SK-N-SH (cell line): ENCODE data around the gene MAGI2. TPM values are rescaled to one million over a fixed set of nuclear protein-coding genes. Genes with fewer than 3 reads are reported as not detected.

Experiments
- CTCF ChIA-PET: fragments of 300-600, 350-600 bp; formaldehyde crosslinking; extraction: SDS; loops from one replicate; lab custom pipeline; 2021; lab: Yijun Ruan, JAX
- POLR2A ChIA-PET: fragments of 350-600 bp; sonication (Branson Sonifier 250); formaldehyde crosslinking; extraction: SDS; loops from one replicate; lab custom pipeline; 2020; ENCODE audit warnings: antibody characterized with exemption, inconsistent platforms; lab: Yijun Ruan, JAX
- DNase-seq: peaks from one replicate; pipeline ENCODE4 v3.0.0; 2012
- H2AFZ ChIP-seq: fragments of 200-600 bp; sonication (generic); 2 replicates; pipeline ENCODE4 v1.8.1; 2016; ENCODE audit warnings: antibody characterized with exemption, mild to moderate bottlenecking, low read depth
- H3F3A ChIP-seq: fragments of 200-600 bp; sonication (generic); replicated peaks from 2 replicates; pipeline ENCODE3; 2016; ENCODE audit warnings: antibody characterized with exemption, mild to moderate bottlenecking; ENCODE audit not compliant: insufficient read depth
- H3K27ac ChIP-seq, 2 experiments: fragments of 200-500 bp in 1 of 2; fragments of 200-600 bp in 1 of 2; sonication (Bioruptor generic) in 1 of 2; sonication (generic), shearing (Covaris generic) in 1 of 2; 2 replicates each; pipeline versions ENCODE4 v1.5.1 to v1.6.1; 2014 to 2016; ENCODE audit warnings: low read depth in 2 of 2, inconsistent platforms in 1 of 2, low read length in 1 of 2, mild to moderate bottlenecking in 1 of 2, mixed read lengths in 1 of 2
- H3K27me3 ChIP-seq: fragments of 200-600 bp; sonication (generic), shearing (Covaris generic); 2 replicates; pipeline ENCODE4 v1.6.1; 2016; ENCODE audit warnings: mixed run types; ENCODE audit not compliant: insufficient read depth
- H3K36me3 ChIP-seq, 2 experiments: fragments of 200-500 bp in 1 of 2; fragments of 200-600 bp in 1 of 2; sonication (Bioruptor generic) in 1 of 2; sonication (generic) in 1 of 2; replicated peaks in 1 of 2; 2 replicates each; pipeline versions ENCODE3 to v1.5.1; 2014 to 2016; ENCODE audit warnings: low read length in 1 of 2, mild to moderate bottlenecking in 1 of 2; ENCODE audit not compliant: insufficient read depth in 2 of 2, control insufficient read depth in 1 of 2
- H3K4me1 ChIP-seq, 2 experiments: fragments of 200-500 bp in 1 of 2; fragments of 200-600 bp in 1 of 2; sonication (Bioruptor generic) in 1 of 2; sonication (generic), shearing (Covaris generic) in 1 of 2; 2 replicates each; pipeline versions ENCODE4 v1.5.1 to v1.6.1; 2014 to 2016; ENCODE audit warnings: low read depth in 1 of 2, low read length in 1 of 2, mixed run types in 1 of 2; ENCODE audit not compliant: insufficient read depth in 2 of 2, control insufficient read depth in 1 of 2
- H3K4me2 ChIP-seq: fragments of 200-600 bp; sonication (generic), shearing (Covaris generic); 2 replicates; pipeline ENCODE4 v1.6.1; 2017; ENCODE audit warnings: mixed run types
- H3K4me3 ChIP-seq, 2 experiments: fragments of 200-500 bp in 1 of 2; fragments of 200-600 bp in 1 of 2; sonication (Bioruptor generic) in 1 of 2; sonication (generic), shearing (Covaris generic) in 1 of 2; 2 replicates each; pipeline versions ENCODE4 v1.5.1 to v1.8.1; 2014 to 2016; ENCODE audit warnings: low read depth in 2 of 2, inconsistent platforms in 1 of 2, low read length in 1 of 2, mild to moderate bottlenecking in 1 of 2, mixed read lengths in 1 of 2, moderate library complexity in 1 of 2
- H3K79me2 ChIP-seq: fragments of 200-600 bp; sonication (generic); 2 replicates; pipeline ENCODE4 v1.8.1; 2017; ENCODE audit warnings: mild to moderate bottlenecking; ENCODE audit not compliant: insufficient read depth
- H3K9ac ChIP-seq: fragments of 200-600 bp; sonication (generic); 2 replicates; pipeline ENCODE4 v1.6.1; 2017; ENCODE audit warnings: mixed run types
- H3K9me2 ChIP-seq: fragments of 200-600 bp; sonication (generic); 2 replicates; pipeline ENCODE4 v1.6.1; 2017; ENCODE audit warnings: mixed run types
- H3K9me3 ChIP-seq: fragments of 200-600 bp; sonication (generic); 2 replicates; pipeline ENCODE4 v1.6.1; 2017; ENCODE audit warnings: mixed run types, mild to moderate bottlenecking, moderate library complexity
- H4K20me1 ChIP-seq: fragments of 200-600 bp; sonication (generic); 2 replicates; pipeline ENCODE4 v1.6.1; 2017; ENCODE audit warnings: mild to moderate bottlenecking, mixed run types; ENCODE audit not compliant: insufficient read depth
- CTCF ChIP-seq: fragments of 200-600 bp; sonication (generic); IDR thresholded peaks from 2 replicates; pipeline ENCODE4 v1.6.1; 2017; ENCODE audit warnings: antibody characterized with exemption, mild to moderate bottlenecking, moderate library complexity
- FOXM1 ChIP-seq: IDR thresholded peaks from 2 replicates; pipeline ENCODE4 v1.4.0; 2012; ENCODE audit warnings: low read depth, mild to moderate bottlenecking
- GATA2 ChIP-seq: sonication (generic); formaldehyde crosslinking; IDR thresholded peaks from 2 replicates; pipeline ENCODE4 v1.5.0; 2020; ENCODE audit warnings: mild to moderate bottlenecking, missing genetic modification reagents
- JUND ChIP-seq: IDR thresholded peaks from 2 replicates; pipeline ENCODE4 v1.4.0; 2012
- MXI1 ChIP-seq: IDR thresholded peaks from 2 replicates; pipeline ENCODE4 v1.6.1; 2012; ENCODE audit warnings: mild to moderate bottlenecking, low read depth, low read length, improper control_type of control experiment
- PBX3 ChIP-seq: IDR thresholded peaks from 2 replicates; pipeline ENCODE4; 2012
- POLR2AphosphoS5 ChIP-seq: IDR thresholded peaks from 2 replicates; pipeline ENCODE4 v1.6.1; 2012; ENCODE audit warnings: low read depth, low read length
- RAD21 ChIP-seq: IDR thresholded peaks from 2 replicates; pipeline ENCODE4 v1.6.1; 2012; ENCODE audit warnings: mild to moderate bottlenecking, low read length
- RFX5 ChIP-seq: IDR thresholded peaks from 2 replicates; pipeline ENCODE4 v1.6.1; 2012; ENCODE audit warnings: mild to moderate bottlenecking, improper control_type of control experiment, low read length
- RXRA ChIP-seq: IDR thresholded peaks from 2 replicates; pipeline ENCODE4 v1.4.0; 2012; ENCODE audit warnings: low read depth, mild to moderate bottlenecking, borderline replicate concordance
- SMC3 ChIP-seq: IDR thresholded peaks from 2 replicates; pipeline ENCODE4 v1.6.1; 2012; ENCODE audit warnings: low read depth, low read length, improper control_type of control experiment
- TEAD4 ChIP-seq: IDR thresholded peaks from 2 replicates; pipeline ENCODE4 v1.4.0; 2012; ENCODE audit warnings: mild to moderate bottlenecking, borderline replicate concordance; ENCODE audit not compliant: insufficient read depth
- YY1 ChIP-seq: IDR thresholded peaks from 2 replicates; pipeline ENCODE4 v1.4.0; 2012; ENCODE audit warnings: low read depth, mild to moderate bottlenecking
- WGBS: methylation state at CpG from one replicate; pipeline ENCODE4 v1.1.6; 2017; ENCODE audit warnings: low lambda C conversion rate; 5-methylcytosine and 5-hydroxymethylcytosine counted together
- polyA plus RNA-seq, 3 experiments: library from polyadenylated mRNA; depleted of rRNA; stranded (reverse); fragments of >200 nt; gene quantifications; 2 replicates each; pipeline ENCODE4 v1.2.3, GENCODE V29; 2012
- TF ChIP-seq, protein P1 (sequence below): fragments of 150-350 bp; IDR thresholded peaks from 2 replicates; pipeline ENCODE4 v1.6.1; 2016; ENCODE audit warnings: mild to moderate bottlenecking, low read depth, low read length
- TF ChIP-seq, protein P2 (sequence below): IDR thresholded peaks from 2 replicates; pipeline ENCODE4 v1.4.0; 2012; ENCODE audit warnings: low read depth
- TF ChIP-seq, protein P3 (sequence below): fragments of 150-350 bp; IDR thresholded peaks from 2 replicates; pipeline ENCODE4 v1.6.1; 2017; ENCODE audit warnings: antibody characterized with exemption, low read length, low read depth, borderline replicate concordance

Gene MAGI2
- polyA plus RNA-seq, 1 of the 3 experiments (the other 2 are of a cell fraction), result 1.1 TPM

GRCh38 chr7:79011921-79012320 lies 441.5 kb downstream of the MAGI2 start (continued):
- TF ChIP-seq RXRA, result no peak
- TF ChIP-seq, all 33 proteins: peak for 0

GRCh38 chr7:79009647-79010046 lies 443.8 kb downstream of the MAGI2 start:
- ChIA-PET POLR2A (no interaction called here), CTCF (interaction anchor here (1.3 kb wide), 1 partner anchor 42 kb away, joined by 3 read pairs; no protein-coding TSS in a partner anchor)
- no peak overlapping the region for H3K4me3 ChIP-seq
- no peaks in the 10 kb centered on the region for H3K4me1 ChIP-seq
- no peaks in the 10 kb centered on the region for H3K27me3 ChIP-seq
- H4K20me1 ChIP-seq, result no peaks in the 10 kb centered on the region
- TF ChIP-seq, protein P1, sequence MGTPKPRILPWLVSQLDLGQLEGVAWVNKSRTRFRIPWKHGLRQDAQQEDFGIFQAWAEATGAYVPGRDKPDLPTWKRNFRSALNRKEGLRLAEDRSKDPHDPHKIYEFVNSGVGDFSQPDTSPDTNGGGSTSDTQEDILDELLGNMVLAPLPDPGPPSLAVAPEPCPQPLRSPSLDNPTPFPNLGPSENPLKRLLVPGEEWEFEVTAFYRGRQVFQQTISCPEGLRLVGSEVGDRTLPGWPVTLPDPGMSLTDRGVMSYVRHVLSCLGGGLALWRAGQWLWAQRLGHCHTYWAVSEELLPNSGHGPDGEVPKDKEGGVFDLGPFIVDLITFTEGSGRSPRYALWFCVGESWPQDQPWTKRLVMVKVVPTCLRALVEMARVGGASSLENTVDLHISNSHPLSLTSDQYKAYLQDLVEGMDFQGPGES, result no peak
- TF ChIP-seq FOXM1, result no peak
- no peak for TF ChIP-seq RAD21
- TF ChIP-seq GATA2 (CRISPR knock-in tag), result no peak
- TF ChIP-seq MXI1, result no peak
- TF ChIP-seq, protein P2, sequence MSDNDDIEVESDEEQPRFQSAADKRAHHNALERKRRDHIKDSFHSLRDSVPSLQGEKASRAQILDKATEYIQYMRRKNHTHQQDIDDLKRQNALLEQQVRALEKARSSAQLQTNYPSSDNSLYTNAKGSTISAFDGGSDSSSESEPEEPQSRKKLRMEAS, result no peak
- no peak for TF ChIP-seq RFX5
- no peak for TF ChIP-seq POLR2AphosphoS5
- TF ChIP-seq SMC3, result no peak
- no peak for TF ChIP-seq PBX3
- TF ChIP-seq CTCF, result no peak
- no peak for TF ChIP-seq RXRA
- DNase-seq, result no peak
- no peaks in the 10 kb centered on the region for H3K9me2 ChIP-seq
- H3K9ac ChIP-seq, result no peak overlapping the region
- no peak overlapping the region for H3K27ac ChIP-seq
- H3F3A ChIP-seq, result no peaks in the 10 kb centered on the region
- no peak overlapping the region for H3K4me2 ChIP-seq
- no peak overlapping the region for H2AFZ ChIP-seq
- H3K9me3 ChIP-seq, result no peaks in the 10 kb centered on the region
- no peaks in the 10 kb centered on the region for H3K36me3 ChIP-seq
- H3K79me2 ChIP-seq, result no peaks in the 10 kb centered on the region

DNA sequence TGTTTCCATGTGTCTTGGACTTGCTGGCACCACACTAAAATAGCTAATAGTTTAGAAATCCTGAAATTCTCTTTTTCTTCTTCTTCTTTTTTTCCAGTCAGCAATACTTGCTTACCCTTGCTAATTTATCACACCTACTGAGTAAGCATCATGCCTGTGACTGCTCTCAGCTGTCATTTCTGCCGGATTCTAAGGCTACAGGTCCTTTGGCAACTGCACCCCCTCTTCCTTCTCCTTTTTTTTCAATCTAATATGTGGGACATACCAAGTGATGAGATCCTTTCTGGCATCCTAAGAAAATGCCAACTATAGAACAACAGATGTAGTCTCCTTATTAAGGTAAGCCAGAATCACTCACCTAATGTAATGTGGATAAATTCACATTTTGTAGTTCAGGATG lies 444.7 kb downstream of the MAGI2 start:
- H4K20me1 ChIP-seq, result no peaks in the 10 kb centered on the region
- no peak overlapping the region for H3K9ac ChIP-seq
- no peaks in the 10 kb centered on the region for H3K36me3 ChIP-seq
- H3K9me2 ChIP-seq, result no peaks in the 10 kb centered on the region
- TF ChIP-seq YY1 (no peak), RXRA (no peak), JUND (no peak), TEAD4 (no peak)
- TF ChIP-seq, protein P1, result no peak
- TF ChIP-seq, protein P3, sequence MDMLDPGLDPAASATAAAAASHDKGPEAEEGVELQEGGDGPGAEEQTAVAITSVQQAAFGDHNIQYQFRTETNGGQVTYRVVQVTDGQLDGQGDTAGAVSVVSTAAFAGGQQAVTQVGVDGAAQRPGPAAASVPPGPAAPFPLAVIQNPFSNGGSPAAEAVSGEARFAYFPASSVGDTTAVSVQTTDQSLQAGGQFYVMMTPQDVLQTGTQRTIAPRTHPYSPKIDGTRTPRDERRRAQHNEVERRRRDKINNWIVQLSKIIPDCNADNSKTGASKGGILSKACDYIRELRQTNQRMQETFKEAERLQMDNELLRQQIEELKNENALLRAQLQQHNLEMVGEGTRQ, result no peak
- CTCF ChIA-PET, result interaction anchor here (1.0 to 1.3 kb wide), 2 partner anchors 29 to 43 kb away, joined by 3 read pairs; no protein-coding TSS in a partner anchor
- no peak overlapping the region for H3K4me3 ChIP-seq
- H2AFZ ChIP-seq, result no peak overlapping the region
- H3K4me2 ChIP-seq, result no peak overlapping the region
- DNase-seq, result no peak
- H3K9me3 ChIP-seq, result no peaks in the 10 kb centered on the region
- no peaks in the 10 kb centered on the region for H3K27me3 ChIP-seq
- no peaks in the 10 kb centered on the region for H3K79me2 ChIP-seq
- no peaks in the 10 kb centered on the region for H3K4me1 ChIP-seq
- POLR2A ChIA-PET, result no interaction called here
- no peaks in the 10 kb centered on the region for H3F3A ChIP-seq
- WGBS, result 59% methylated on average over 1 of the region's 1 CpG
- no peak overlapping the region for H3K27ac ChIP-seq
